PFSK-1 (cell line): ENCODE results near the gene CCDC9B.

Source experiments
- FOXP2 ChIP-seq: optimal IDR thresholded peaks from 2 replicates; pipeline ENCODE3; 2011; ENCODE audit warnings: borderline replicate concordance, control low read depth, inconsistent platforms; ENCODE audit not compliant: insufficient read depth; ENCODE audit errors: extremely low read length, extremely low read depth
- POLR2AphosphoS5 ChIP-seq: IDR thresholded peaks from 2 replicates; pipeline ENCODE4 v1.6.1; 2012; ENCODE audit warnings: low read depth, mild to moderate bottlenecking, control low read depth, low read length, moderate library complexity
- SIN3A ChIP-seq: IDR thresholded peaks from 2 replicates; pipeline ENCODE4 v1.6.1; 2012; ENCODE audit warnings: mild to moderate bottlenecking, low read length, moderate library complexity, borderline replicate concordance; ENCODE audit not compliant: insufficient read depth
- TAF1 ChIP-seq: IDR thresholded peaks from 2 replicates; pipeline ENCODE4 v1.6.1; 2012; ENCODE audit warnings: low read length, control low read depth, borderline replicate concordance; ENCODE audit not compliant: insufficient read depth
- TF ChIP-seq, protein P1 (sequence below), 2 experiments: IDR thresholded peaks; 2 replicates each; pipeline versions ENCODE4 v1.6.1 to v1.8.0; 2011 to 2012; ENCODE audit warnings: low read depth in 2 of 2, low read length in 2 of 2, control low read depth in 1 of 2, inconsistent platforms in 1 of 2, mild to moderate bottlenecking in 1 of 2, moderate library complexity in 1 of 2; ENCODE audit not compliant: insufficient read depth in 1 of 2

Gene CCDC9B

GRCh38 chr15:40367686-40368611 is 27.2 kb upstream of the CCDC9B start:
- TF ChIP-seq, protein P1, sequence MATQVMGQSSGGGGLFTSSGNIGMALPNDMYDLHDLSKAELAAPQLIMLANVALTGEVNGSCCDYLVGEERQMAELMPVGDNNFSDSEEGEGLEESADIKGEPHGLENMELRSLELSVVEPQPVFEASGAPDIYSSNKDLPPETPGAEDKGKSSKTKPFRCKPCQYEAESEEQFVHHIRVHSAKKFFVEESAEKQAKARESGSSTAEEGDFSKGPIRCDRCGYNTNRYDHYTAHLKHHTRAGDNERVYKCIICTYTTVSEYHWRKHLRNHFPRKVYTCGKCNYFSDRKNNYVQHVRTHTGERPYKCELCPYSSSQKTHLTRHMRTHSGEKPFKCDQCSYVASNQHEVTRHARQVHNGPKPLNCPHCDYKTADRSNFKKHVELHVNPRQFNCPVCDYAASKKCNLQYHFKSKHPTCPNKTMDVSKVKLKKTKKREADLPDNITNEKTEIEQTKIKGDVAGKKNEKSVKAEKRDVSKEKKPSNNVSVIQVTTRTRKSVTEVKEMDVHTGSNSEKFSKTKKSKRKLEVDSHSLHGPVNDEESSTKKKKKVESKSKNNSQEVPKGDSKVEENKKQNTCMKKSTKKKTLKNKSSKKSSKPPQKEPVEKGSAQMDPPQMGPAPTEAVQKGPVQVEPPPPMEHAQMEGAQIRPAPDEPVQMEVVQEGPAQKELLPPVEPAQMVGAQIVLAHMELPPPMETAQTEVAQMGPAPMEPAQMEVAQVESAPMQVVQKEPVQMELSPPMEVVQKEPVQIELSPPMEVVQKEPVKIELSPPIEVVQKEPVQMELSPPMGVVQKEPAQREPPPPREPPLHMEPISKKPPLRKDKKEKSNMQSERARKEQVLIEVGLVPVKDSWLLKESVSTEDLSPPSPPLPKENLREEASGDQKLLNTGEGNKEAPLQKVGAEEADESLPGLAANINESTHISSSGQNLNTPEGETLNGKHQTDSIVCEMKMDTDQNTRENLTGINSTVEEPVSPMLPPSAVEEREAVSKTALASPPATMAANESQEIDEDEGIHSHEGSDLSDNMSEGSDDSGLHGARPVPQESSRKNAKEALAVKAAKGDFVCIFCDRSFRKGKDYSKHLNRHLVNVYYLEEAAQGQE (IDR thresholded peaks at IDR 0.05; ENCODE audit: insufficient read depth in 1 of 2, low read depth in 2 of 2, low read length in 2 of 2): no peak
- no peak for TF ChIP-seq TAF1
- no peak for TF ChIP-seq POLR2AphosphoS5
- no peak for TF ChIP-seq SIN3A
- TF ChIP-seq FOXP2: no peak

- TF ChIP-seq, protein P1 (IDR thresholded peaks at IDR 0.05; ENCODE audit: insufficient read depth in 1 of 2, low read depth in 2 of 2, low read length in 2 of 2): no peak
- TF ChIP-seq FOXP2: no peak
Measured at GRCh38 chr15:40367371-40367685, 26.6 kb upstream of the CCDC9B start.

DNA sequence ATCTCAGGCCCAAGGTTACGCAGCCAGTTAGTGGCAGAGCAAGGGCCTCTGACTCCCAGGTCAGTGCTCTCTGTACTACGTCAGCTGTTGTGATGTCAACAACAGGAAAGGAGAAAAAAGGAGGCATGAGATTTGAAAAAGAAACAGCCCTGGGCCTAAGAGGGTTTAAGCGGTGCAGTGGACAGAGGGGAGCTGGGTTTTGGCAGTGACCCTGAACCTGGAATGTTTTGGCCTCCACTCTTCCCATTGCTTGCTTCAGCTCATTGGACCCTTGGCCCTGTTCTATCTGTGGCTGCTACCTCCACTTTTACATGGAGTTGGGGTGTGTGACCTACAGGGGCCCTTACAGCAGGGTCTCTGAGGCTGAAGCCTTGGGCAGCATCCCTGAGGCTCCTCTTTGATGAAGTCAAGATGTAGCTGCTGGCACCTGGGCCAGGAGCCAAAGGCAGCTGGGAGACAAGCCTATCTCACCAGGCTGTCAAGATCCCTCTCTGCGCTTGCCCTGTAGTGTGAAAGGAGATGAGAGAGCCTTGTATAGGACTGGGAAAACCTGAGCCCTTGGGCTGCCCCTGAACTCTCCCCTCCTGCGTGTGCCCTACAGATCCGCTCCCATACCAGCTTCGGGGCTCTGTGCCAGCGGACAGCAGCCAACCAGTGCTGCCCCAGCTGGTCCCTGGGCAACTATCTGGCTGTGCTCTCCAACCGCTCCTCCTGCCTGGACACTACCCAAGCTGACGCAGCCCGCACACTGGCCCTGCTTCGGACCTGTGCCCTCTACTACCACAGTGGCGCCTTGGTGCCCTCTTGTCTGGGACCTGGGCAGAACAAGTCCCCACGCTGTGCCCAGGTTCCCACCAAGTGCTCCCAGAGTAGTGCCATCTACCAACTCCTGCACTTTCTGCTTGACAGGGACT is 26.0 kb upstream of the CCDC9B start:
- TF ChIP-seq, protein P1 (IDR thresholded peaks at IDR 0.05; ENCODE audit: insufficient read depth in 1 of 2, low read depth in 2 of 2, low read length in 2 of 2): no peak
- no peak for TF ChIP-seq SIN3A
- TF ChIP-seq TAF1: no peak
- no peak for TF ChIP-seq POLR2AphosphoS5
- TF ChIP-seq FOXP2: no peak

- TF ChIP-seq, protein P1 (IDR thresholded peaks at IDR 0.05; ENCODE audit: insufficient read depth in 1 of 2, low read depth in 2 of 2, low read length in 2 of 2): no peak
- TF ChIP-seq FOXP2 (no peak), TAF1 (no peak), SIN3A (no peak), POLR2AphosphoS5 (no peak)
Measured at GRCh38 chr15:40365624-40366456, 25.1 kb upstream of the CCDC9B start.
